ENCODE data around the gene STAG1.

DNA sequence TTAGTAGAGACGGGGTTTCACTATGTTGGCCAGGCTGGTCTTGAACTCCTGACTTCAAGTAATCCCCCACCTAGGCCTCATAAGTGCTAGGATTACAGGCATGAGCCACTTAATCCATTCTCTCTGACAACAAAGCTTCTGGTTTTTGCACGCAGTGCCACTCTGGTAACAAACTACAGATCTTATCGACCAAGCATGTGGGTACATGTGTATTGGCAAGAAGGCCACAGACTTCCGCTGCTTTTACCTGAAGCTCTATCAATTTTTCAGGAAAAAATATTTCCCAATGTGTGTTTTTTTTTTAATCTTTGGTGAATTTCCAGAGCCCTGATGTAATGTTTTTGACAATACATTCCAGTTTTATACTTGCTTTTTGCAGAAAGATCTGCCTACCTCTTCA is 319.5 kb downstream of the STAG1 start:
- TF ChIP-seq, protein P1, sequence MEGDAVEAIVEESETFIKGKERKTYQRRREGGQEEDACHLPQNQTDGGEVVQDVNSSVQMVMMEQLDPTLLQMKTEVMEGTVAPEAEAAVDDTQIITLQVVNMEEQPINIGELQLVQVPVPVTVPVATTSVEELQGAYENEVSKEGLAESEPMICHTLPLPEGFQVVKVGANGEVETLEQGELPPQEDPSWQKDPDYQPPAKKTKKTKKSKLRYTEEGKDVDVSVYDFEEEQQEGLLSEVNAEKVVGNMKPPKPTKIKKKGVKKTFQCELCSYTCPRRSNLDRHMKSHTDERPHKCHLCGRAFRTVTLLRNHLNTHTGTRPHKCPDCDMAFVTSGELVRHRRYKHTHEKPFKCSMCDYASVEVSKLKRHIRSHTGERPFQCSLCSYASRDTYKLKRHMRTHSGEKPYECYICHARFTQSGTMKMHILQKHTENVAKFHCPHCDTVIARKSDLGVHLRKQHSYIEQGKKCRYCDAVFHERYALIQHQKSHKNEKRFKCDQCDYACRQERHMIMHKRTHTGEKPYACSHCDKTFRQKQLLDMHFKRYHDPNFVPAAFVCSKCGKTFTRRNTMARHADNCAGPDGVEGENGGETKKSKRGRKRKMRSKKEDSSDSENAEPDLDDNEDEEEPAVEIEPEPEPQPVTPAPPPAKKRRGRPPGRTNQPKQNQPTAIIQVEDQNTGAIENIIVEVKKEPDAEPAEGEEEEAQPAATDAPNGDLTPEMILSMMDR (conservative IDR thresholded peaks at IDR 0.05; ENCODE audit: low read depth in 2 of 2) = no peak
- no peak for TF ChIP-seq EZH2 (IDR thresholded peaks at IDR 0.05; ENCODE audit: low read depth, unreplicated experiment)
- TF ChIP-seq ZNF114 (CRISPR knock-in tag; IDR thresholded peaks at IDR 0.05) = no peak
- no peak for TF ChIP-seq EZH2phosphoT487 (IDR thresholded peaks at IDR 0.05; ENCODE audit: unreplicated experiment)
